Mononuclear cell (primary cell): ENCODE data around the gene INSYN1. TPM values are rescaled to one million over a fixed set of nuclear protein-coding genes. Genes with fewer than 3 reads are reported as not detected.
"Not testable (repeated sequence)": the region's sequence is repeated elsewhere in the genome, so short reads cannot be mapped to it uniquely, and the experiment has no call there.

Experiments
- H3K27me3 ChIP-seq: 2 replicates; pipeline ENCODE4 v1.6.0; 2011; ENCODE audit warnings: low read length, control low read depth; ENCODE audit not compliant: insufficient read depth
- H3K4me1 ChIP-seq: 2 replicates; pipeline ENCODE4 v1.5.1; 2011; ENCODE audit warnings: mild to moderate bottlenecking, low read length, control low read depth; ENCODE audit not compliant: insufficient read depth
- H3K4me3 ChIP-seq: 2 replicates; pipeline ENCODE4 v1.5.1; 2011; ENCODE audit warnings: mild to moderate bottlenecking, low read length, moderate library complexity
- H3K9me3 ChIP-seq: 2 replicates; pipeline ENCODE4 v1.5.1; 2011; ENCODE audit warnings: low read depth, mild to moderate bottlenecking, control low read depth, low read length
- total RNA-seq: library from RNA; depleted of rRNA; stranded (reverse); fragments of >200 nt; gene quantifications from one replicate; pipeline ENCODE4 v1.2.3, GENCODE V29; 2012

INSYN1 gene
- total RNA-seq, 1 donor, result not detected

- not testable (repeated sequence) for H3K4me3 ChIP-seq, H3K4me1 ChIP-seq, H3K27me3 ChIP-seq, H3K9me3 ChIP-seq
Measured at GRCh38 chr15:73702311-73703239, 50.6 kb downstream of the INSYN1 start.

DNA sequence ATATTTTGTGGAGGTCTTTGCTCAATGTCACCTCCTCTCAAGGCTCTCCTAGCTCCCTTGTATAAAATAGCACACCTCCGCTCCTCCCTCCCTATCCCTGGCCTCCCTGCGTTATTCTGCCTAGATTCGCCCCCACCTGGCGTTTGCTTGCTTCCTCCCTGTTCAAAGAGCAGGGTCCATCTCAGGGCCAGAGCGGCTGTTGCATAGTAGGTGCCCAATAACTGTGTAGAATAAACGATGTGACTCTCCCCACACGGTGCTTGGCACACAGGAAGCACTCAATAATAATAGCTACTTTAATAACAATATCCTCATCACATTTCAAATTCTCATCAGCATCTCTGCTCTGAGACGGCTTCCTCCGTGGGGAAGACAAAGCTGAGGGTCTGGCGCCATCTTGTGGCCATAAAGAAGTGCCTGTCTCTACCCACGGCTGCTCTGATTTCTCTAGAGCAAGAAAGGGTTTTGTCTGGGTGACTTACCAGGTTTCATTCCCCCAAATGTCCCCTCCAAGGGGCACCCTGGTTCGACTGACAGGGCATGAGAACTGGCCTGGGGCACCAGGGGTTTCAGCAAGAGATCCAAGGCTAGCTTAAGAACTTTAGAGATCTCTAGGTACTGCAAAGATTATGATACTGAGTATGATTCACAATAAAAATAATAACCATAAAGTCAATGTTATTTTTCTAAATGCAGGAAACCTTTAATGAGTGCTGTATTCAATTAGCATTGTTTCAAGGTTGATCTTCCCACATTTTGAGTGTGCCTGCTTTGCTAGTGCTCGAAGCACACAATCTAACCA is 52.9 kb downstream of the INSYN1 start:
- Histone ChIP-seq H3K27me3 (peaks cover 12% of the 10 kb centered on the region), H3K9me3 (no peaks in the 10 kb centered on the region), H3K4me3 (no peak overlapping the region), H3K4me1 (peaks cover 21% of the 10 kb centered on the region)

GRCh38 chr15:73699249-73700040 is 53.7 kb downstream of the INSYN1 start:
- H3K4me3 ChIP-seq, result no peak overlapping the region
- peaks cover 21% of the 10 kb centered on the region for H3K4me1 ChIP-seq
- no peaks in the 10 kb centered on the region for H3K9me3 ChIP-seq
- peaks cover 19% of the 10 kb centered on the region for H3K27me3 ChIP-seq

DNA sequence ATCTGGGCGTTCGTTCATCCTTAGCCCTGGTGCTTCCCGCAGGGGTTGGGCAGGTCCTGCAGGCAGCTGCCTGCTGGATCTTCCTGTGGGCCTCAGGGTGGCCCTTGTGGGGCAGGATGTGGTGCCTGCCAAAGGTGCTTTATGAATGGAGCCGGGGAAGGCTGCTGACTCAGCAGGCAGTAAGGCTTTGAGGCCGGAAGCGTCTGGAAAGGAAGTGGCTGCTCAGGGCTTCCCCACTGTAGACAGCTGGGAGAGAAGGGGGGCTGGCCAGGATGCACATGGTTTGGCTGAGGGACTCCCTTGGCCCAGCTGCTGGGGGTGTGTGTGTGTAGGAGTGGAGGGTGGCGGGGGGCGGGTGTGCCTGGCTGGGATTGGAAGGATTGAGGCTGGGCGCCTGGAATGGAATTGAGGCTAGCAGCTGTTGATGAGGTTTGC is 56.1 kb downstream of the INSYN1 start:
- Histone ChIP-seq H3K27me3 (peaks cover 35% of the 10 kb centered on the region), H3K9me3 (no peaks in the 10 kb centered on the region), H3K4me3 (no peak overlapping the region), H3K4me1 (peaks cover 21% of the 10 kb centered on the region)

DNA sequence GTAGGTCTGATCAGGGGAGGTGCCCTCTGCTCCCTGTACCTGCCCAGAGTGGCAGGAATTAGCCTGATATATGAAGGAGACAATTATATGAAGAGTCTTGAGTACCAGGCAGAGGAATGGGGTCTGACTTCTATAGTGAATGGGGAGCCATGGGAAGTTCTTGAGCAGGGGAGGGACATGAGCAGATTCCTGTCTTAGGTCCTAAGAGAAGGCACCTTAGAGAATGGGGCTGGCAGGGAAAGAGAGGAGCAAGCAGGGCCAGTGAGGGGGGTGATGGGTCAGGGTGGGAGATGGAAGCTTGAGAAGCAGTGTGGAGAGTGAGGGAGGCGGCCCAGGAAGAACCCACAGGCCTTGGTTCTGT is 56.5 kb downstream of the INSYN1 start:
- H3K4me1 ChIP-seq, result peaks cover 21% of the 10 kb centered on the region
- no peak overlapping the region for H3K4me3 ChIP-seq
- peaks cover 35% of the 10 kb centered on the region for H3K27me3 ChIP-seq
- H3K9me3 ChIP-seq, result no peaks in the 10 kb centered on the region

- no peak overlapping the region for H3K4me3 ChIP-seq
- peaks cover 21% of the 10 kb centered on the region for H3K4me1 ChIP-seq
- no peaks in the 10 kb centered on the region for H3K9me3 ChIP-seq
- H3K27me3 ChIP-seq, result peaks cover 35% of the 10 kb centered on the region
Measured at GRCh38 chr15:73695773-73696640, 57.1 kb downstream of the INSYN1 start.

DNA sequence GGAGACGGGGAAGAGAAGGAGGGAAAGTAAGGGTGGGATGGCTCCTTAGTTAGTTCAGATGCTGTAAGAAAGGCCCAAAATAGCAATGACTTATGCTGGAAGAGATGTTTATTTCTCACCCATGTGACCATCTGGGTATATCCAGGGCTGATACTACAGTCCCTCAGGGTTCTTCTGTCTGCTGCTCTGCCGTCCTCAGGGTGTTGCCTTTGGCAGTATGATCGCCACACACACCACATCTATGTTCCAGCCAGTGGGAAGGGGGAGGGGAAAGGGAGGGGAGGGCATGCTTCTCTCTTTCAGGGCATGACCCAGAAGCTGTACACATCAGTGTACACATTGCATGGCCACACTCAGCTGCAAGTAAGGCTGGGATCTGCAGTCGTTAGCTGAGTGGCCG is 58.7 kb downstream of the INSYN1 start:
- Histone ChIP-seq H3K4me3 (no peak overlapping the region), H3K9me3 (no peaks in the 10 kb centered on the region), H3K27me3 (peaks cover 35% of the 10 kb centered on the region), H3K4me1 (peaks cover 21% of the 10 kb centered on the region)

DNA sequence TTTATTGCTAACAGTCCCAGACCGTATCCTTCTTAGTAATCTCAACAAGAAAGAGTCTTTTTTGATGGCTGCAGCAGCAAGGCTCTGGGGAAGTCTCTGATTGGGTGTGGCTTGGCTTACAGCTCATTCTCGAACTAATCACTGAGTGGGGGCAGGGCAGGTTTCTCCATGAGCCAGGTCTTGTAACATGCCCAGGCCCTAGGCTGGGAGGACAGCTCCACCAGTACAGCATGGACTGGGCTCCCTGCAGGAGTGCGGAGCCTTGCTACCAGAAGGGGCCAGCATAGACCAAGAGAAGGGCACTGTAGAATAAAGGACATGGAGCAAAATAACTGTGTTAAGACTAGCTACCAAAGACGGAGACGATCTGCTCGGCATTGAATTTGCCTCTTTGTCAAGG is 61.8 kb downstream of the INSYN1 start:
- Histone ChIP-seq H3K4me3 (no peak overlapping the region), H3K9me3 (no peaks in the 10 kb centered on the region), H3K27me3 (peaks cover 45% of the 10 kb centered on the region), H3K4me1 (peaks cover 5% of the 10 kb centered on the region)

- H3K27me3 ChIP-seq, result peaks cover 44% of the 10 kb centered on the region
- peaks cover 11% of the 10 kb centered on the region for H3K4me1 ChIP-seq
- no peaks in the 10 kb centered on the region for H3K9me3 ChIP-seq
- H3K4me3 ChIP-seq, result no peak overlapping the region
Measured at GRCh38 chr15:73688455-73688854, 64.7 kb downstream of the INSYN1 start.

DNA sequence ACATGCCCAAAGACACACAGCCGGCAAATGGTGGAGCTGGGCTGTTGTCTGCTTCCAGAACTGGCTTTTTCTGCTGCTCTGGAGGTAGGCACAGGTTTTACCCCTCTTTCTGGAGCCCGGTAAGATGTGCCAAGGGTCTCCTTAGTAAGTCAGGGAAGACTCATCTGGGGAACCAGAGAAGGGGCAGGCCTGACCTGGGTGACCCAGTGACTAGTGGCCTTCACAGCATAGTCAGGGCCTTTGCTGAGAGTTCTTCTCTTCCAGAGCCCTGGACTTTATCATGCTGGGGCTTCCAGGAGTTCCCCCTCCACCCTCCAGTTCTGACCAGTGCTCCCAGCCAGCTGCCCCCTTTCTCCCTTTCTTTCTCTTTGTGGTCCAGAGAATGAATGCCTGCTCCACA is 65.8 kb downstream of the INSYN1 start:
- Histone ChIP-seq H3K9me3 (no peaks in the 10 kb centered on the region), H3K4me1 (peaks cover 11% of the 10 kb centered on the region), H3K4me3 (no peak overlapping the region), H3K27me3 (peaks cover 45% of the 10 kb centered on the region)

- no peaks in the 10 kb centered on the region for H3K9me3 ChIP-seq
- no peak overlapping the region for H3K4me3 ChIP-seq
- H3K27me3 ChIP-seq, result peaks cover 47% of the 10 kb centered on the region
- H3K4me1 ChIP-seq, result peaks cover 11% of the 10 kb centered on the region
Measured at GRCh38 chr15:73686781-73687256, 66.3 kb downstream of the INSYN1 start.

GRCh38 chr15:73685981-73686380 is 67.2 kb downstream of the INSYN1 start:
- no peak overlapping the region for H3K4me3 ChIP-seq
- H3K9me3 ChIP-seq, result no peaks in the 10 kb centered on the region
- H3K27me3 ChIP-seq, result peaks cover 47% of the 10 kb centered on the region
- H3K4me1 ChIP-seq, result peaks cover 11% of the 10 kb centered on the region
